GM19468 (cell line): Measurements from ENCODE around the gene BAHCC1.

Experiments
- ATAC-seq: cut with Tn5 transposase; IDR thresholded peaks from one replicate; pipeline ENCODE4 v1.9.1; 2021; ENCODE audit warnings: mild to moderate bottlenecking, moderate library complexity, moderate number of reproducible peaks; ENCODE audit not compliant: unreplicated experiment; ENCODE audit errors: extremely low read depth

The BAHCC1 gene

DNA sequence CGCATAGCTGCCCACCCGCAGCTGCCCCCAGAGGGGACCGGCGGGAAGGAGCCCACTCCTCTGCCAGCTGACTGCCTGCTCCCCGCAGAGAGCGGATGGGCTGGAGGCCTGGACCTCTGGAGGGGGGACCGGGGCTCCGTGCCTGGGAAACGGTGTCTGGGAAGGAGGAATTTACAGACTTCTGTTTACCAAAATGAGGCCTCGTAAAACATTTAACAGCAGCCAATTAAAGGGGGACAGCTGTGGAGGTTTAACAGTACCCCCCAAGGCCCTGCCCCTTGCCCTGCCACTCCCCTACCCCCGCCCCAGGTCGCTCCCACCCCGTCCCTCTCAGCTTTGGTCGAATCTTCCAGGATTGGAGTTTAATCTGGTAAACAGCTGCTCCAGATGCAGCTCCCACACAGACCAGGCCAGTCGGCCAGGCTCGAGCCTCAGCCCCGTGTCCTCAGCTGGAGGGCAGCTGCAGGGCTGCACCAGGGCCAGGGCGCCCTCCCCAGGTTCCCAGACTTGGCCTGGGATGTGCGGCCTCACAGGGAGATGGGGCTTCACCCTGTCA lies 41.1 kb downstream of the BAHCC1 start:
- ATAC-seq, result no peak

DNA sequence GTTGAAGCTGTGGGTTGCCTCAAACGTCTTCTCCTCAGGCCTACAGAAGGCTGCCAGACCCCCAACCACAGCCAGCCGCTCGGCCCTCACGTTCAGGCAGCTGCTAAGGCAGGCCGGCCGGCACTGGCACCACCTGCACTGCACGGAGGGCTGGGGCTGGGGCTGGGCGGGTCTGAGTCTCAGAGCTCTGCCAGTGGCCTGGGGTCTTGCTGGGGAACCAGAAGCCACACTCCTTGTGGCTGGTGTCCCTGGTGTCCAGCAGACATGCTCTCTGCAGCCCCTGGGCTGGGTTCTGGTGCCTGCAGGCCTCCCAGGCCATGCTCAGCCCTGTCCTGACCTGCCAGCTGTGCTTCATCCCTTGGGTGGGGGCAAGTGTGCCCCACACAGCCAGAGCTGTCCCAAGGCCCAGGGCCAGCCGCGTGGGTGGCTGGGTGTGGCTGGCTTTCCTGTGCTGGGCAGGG lies 42.0 kb downstream of the BAHCC1 start:
- no peak for ATAC-seq

DNA sequence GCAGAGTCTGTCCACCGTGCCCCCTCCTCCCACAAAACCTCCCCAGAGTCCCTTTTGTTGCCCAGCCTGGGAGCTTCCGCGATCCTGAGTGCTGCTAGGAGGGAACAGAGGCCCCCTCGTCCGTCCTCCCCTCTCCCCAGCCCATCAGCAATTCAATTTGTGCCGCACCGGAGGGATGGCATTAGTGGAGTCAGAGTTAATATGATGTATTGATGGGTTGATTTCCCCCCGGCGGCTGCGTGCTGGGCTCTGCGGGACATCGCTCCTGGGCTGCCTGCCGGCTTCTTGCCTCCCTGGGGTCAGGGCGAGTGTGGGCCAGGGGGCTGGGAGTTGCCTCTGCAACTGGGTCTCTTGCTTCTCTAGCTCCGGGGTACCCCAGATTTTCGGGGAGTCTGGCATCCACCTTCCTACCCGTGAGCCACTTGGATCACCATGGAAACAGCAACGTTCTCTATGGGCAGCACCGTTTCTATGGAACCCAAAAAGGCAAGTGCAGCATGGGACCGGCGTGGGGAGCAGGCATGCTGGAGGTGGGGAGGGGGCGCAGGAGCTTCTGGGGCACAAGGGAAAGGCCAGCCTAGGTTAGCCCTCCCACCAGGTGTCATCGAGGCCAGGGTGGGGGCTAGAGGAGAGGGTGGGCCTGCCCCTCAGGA lies 42.9 kb downstream of the BAHCC1 start:
- ATAC-seq, result no peak

DNA sequence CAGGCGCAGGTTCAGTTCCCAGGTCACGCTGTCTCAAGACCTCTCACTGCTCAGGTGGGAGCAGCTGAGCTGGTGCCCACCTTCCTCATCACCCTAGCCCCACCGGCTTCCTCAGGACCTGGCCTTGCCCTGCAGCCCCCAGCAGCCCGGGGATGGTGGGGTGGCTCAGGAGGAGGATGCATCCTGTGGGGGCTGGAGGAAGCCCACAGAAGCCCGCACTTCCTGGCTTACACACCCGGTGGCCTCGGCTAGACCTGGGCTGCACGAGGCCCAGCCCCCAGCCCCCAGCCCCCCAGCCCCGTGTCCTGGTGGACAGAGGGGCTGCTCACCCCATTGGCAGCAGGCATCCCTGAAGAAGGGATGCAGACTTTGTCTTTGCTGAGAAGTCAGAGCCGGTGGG lies 43.4 kb downstream of the BAHCC1 start:
- ATAC-seq, result no peak

DNA sequence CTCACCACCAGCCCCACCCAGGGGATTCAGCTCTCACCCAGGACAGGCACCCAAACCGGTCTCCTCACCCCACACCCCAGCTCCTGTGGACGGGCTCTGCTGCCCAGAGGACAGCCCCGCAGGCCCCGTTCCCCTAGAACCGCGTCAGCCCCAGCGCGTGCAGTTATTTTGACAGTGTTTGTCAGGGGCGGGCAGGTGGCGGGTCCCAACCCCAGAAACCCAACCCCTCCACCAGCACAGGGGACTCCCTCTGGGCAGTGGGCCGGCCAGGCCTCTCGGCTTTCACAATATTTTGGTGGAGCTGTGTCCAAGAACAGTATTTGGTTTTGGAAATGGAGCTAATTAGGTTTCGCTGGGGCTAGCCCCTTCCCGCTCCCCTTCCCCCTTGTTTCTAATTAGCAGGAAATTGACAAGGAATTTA lies 44.8 kb downstream of the BAHCC1 start:
- no peak for ATAC-seq

DNA sequence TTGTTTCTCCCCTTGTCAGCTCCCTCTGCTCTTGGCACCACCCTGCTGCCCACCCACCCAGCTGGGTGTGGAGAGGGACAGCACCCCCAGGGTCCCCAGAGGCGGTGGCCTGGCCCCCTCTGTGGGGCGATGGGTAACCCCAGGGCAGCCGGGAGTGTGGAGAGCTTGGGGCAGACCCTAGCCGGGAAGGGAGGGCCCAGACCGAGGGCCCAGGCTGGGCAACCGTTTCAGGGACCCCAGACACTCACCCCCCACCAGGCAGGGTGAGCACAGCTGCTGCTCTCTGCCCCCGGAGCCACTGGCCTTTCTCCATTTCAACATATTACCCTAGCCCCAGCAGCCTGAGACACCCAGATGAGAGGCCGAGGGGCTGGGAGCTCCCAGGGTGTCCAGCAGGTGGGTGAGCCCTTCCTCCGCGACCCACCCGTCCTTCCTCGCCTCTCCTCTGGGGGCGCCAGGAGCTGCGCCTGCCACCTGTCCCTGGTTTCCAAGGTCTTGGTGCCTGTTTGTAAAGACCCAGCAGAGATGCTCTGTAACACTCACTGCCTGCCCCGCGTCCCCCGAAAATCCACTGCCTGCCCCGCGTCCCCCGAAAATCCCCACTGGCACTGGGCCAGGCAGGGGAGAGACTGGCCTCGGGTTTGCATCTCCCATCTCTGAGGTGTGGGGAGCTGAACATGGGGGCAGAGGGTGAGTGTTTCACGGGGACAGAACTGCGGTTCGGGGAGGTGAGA lies 45.4 kb downstream of the BAHCC1 start:
- ATAC-seq, result no peak

DNA sequence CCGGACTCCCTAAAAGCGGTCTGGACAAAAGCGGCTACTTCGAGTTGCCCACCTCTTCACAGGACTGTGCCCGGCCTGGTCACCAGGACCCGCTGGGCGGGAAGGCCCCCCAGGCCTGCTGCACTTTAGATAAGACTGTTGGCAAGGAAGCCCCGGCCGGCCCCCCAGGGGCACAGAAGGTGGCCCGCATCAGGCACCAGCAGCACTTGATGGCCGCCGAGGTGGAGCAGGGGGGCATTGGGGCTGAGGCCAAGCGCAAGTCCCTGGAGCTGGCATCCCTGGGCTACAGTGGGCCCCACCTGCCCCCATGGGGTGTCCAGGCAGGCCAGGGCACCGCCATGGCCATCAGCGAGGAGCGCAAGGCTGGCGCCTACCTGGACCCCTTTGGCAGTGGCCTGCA lies 47.5 kb downstream of the BAHCC1 start:
- no peak for ATAC-seq

DNA sequence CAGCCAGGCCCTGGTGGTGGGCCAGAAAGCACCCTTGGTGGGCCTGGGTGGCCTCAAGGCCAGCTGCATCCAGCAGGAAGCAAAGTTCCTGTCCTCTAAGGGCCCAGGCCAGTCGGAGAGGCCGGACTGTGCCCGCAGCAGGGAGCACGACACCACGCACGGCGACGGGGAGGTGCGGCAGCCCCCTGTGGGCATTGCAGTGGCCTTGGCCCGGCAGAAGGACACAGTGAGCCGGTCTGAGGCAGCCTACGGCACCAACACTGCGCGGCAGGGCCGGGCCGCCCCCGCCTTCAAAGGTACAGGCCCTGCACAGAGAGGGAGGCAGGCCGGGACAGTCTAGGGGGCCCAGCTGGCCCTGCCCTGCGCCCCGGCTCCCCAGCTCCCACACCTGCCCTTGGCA lies 48.0 kb downstream of the BAHCC1 start:
- ATAC-seq, result no peak

DNA sequence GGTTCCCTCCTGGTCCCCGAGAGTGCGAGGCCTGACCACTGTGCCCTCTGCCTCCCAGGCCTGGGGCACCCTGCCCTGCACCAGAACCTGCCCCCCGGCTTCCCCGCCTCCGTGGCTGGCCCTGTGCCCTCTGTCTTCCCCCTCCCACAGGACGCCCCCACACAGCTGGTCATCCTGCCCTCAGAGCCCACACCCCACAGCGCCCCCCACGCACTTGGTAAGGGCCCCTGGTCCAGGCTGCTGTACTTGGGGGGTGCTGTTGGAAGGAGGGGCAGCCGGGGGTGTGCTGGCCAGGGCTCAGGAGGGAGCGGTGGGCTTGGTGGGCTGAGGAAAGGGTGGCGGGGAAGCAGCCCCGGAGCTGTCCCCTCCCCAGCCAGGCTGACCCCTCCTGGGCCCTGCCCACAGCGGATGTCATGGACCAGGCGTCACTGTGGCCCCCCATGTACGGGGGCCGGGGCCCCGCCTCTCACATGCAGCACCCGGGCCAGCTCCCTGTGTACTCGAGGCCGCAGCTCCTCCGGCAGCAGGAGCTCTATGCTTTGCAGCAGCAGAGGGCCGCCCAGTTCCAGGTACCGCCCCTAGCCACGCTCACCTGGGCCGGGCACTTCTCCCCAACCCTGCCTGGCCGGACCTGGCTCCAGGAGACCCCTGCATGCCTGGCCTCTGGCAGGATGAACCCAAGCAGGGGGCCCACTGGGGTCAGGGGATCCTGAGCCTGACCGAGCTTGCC lies 49.5 kb downstream of the BAHCC1 start:
- ATAC-seq, result no peak

DNA sequence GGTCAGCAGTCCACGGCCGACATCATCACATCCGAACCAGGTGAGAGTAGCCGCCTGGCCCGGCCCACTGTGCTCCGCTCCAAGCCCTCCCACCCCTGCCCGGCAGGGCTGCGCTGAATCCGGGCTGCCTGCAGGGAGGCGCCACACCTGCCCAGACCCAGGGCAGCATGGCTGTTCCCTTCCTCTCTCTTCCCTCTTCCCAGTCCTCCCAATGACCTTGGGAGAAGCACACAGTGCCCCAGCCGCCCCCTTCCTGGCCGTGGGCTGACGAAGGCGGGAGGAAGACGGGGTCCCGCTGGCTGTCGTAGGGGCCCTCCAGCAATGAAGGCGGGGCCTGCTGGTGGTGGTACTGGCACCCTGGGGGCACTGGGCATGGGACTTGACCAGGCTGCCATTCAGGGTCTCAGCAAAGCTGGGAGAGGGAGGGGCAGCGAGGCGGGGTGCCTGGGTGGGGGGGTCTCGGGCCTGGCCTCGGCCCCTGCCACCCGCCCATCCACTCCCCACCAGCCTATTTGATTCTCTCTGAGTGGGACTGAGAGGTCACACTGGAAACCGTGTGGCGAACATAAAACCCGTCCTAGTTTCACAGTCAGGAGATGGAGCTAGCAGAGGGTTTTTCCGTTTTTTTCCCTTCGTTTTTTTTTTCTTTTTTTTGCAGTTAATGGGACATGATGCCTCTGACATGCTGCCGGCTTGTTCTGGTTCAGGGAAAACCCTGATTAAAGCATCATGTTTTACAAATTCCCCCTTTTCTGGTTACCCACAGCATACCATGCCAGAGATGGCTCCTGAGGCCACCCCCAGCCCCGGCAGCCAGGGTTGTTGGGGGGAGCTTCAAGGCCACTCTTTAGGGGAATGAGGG lies 50.6 kb downstream of the BAHCC1 start:
- ATAC-seq, result no peak

DNA sequence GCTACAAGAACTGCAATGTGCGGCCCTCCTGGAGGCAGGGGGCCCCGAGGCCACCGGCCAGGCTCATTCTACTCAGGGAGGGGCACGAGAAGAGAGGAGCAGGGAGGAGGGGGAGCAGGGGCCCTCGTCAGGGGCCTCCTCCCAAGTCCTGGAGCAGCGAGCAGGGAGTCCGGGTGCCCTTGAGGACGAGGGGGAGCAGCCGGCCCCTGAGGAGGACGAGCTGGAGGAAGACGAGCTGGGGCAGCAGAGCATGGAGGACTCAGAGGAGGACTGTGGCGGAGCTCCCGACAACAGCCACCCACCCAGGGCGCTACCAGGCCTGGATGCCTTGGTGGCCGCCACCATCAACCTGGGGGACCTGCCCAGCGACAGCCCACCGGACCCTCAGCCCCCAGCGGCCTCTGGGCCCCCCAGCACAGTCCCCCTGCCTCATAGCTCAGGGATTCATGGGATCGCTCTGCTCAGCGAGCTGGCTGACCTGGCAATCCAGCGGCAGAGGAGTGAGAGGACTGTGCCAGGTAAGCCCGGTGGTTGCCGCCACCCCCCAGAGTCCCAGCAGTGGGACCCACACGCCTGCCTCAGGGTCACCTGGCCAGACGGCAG lies 52.2 kb downstream of the BAHCC1 start:
- no peak for ATAC-seq

DNA sequence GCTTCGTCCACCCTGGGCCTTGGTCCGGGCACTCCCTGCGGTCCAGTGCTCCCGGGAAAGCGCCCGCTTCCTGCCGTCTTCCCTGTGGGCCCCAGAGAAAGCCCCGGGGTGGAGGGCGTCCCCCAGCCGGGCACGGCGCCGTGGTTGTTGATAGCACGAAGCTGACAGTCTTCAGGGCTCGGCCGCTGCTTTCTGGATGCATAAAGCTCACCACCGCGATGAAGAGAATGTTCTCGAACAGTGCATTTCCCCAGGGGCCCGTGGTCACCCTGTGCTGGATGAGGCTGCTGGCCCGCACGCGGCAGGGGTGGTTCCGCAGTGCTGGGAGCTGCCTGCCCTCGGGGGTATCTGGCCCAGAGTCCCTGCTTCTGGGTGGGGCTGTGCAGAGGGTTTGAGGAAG lies 53.2 kb downstream of the BAHCC1 start:
- no peak for ATAC-seq

DNA sequence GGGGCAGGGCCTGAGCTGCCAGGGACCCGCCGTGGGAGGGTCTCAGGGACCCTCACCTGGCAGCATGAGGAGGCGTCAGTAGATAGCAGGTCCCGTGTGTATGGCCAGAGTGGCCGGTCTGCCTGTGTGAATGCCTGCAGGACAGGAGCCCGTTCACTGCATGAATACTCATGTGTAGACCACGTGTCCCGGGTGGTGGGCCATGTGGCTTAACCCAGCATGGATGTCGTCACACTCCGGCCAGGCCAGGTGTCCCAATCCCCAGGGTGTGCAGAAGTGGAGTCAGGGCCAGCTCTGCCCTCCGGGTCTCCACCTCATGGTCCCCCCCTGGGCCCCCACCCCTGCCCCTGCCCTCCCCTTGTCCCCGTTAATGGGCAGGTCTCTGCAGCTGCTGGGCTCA lies 53.7 kb downstream of the BAHCC1 start:
- ATAC-seq, result no peak

DNA sequence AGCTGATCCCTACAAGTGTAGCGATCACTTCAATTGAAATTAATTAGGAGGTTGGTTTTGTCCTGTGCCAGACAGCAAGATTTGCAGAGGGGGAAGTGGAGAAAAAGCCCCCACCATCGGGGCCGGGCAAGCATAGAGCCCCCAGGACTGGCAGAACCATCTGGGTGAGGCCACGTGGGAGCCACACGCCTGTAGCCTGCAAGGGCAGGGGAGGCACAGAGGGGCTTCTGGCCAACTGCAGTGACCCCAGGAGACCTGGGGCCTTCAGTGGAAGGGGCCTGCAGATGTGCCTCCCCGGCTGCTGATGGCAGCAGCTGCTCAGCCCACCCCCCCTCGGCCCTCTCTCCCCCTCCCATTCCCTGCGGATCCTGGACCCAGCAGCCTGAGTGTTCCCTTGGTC lies 54.1 kb downstream of the BAHCC1 start:
- ATAC-seq, result no peak

DNA sequence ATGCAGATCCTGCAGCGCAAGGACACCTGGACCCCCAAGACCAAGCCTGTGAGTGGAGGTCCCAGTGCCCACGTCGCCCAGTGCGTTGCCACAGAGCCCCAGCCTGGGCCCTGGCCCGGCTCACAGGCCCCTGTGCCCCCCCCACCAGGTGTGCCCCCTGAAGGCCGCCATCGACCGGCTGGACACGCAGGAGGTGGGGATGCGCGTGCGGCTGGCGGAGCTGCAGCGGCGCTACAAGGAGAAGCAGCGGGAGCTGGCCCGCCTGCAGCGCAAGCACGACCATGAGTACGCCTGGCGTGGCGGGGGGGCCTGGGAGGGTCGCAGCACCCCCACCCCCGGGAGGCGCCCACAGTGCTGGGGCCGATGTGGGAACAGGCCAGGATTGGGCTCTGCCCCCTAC lies 56.6 kb downstream of the BAHCC1 start:
- ATAC-seq, result no peak

DNA sequence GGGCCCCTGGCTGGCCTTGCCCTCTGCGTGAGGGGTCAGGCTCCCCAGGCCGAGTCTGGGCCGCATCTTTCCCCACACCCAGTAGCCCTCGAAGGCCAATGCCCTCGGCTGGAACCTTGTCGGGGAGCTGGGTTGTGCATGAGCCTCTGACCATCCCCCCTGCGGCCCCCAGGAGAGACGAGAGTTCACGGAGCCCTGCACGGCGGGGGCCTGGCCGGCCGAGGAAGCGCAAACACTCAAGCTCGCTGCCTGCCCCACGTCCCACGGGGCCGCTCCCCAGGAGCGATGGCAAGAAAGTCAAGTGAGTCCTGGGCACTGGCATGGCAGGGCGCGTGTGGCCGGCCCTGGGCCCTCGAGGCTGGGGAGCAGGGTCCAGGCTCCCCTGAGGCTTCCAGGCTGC lies 57.3 kb downstream of the BAHCC1 start:
- no peak for ATAC-seq

DNA sequence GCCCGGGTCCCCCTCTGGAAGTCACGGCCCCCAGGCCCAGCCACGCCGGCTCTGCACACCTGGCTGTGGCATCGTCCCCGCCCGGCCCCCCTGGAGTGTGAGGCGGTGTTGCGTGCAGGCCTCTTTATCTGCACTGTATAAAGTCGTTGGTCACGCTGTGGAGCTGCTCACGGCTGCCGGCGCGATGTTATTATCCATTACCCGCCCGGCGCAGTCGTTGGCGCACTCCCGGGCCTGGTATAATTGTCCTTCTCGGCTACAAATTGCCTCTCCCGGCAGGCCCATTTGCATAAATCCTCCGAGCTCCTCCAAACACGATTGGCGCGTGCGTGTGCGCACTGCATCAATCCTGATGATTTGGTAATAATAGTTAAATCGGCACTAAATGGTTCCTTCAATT lies 57.8 kb downstream of the BAHCC1 start:
- no peak for ATAC-seq

DNA sequence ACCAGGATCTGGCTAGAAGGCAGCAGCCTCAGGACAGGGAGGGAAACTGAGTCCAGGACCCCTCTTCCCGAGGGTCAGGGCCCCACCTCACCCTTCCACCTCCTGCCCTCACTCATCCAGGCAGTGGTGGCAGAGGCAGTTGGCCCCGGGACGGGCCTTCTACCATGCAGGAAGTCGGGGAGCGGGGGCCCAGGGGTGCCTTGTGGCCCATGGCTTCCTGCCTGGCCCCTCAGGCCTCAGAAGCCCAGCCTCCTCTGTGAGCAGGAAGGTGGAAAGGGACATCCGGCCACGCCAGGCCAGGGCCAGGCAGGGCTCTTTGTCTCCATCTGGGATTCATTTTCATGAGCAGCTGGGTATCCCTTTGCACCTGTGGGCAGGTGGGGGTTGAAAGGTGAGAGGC lies 58.5 kb downstream of the BAHCC1 start:
- no peak for ATAC-seq

DNA sequence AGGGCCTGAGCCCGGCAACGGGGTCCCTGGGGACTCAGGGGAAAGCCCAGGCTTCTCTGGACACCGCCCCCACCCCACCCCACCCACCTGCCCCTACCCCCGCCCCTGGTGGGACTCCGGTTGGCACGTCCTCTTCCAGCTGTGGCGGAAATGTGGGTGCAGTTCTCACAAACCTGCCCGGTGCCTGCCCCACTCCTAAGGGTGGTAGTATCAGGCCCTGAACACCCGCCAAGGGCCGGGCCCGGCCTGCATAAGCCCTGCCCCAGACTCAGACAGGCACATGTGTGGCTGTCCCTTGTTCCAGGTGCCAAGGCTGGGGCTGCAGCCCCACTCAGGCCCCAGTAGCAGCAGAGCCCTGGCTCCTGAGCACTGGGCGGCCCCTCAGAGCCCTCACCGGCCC lies 59.2 kb downstream of the BAHCC1 start:
- ATAC-seq, result no peak

DNA sequence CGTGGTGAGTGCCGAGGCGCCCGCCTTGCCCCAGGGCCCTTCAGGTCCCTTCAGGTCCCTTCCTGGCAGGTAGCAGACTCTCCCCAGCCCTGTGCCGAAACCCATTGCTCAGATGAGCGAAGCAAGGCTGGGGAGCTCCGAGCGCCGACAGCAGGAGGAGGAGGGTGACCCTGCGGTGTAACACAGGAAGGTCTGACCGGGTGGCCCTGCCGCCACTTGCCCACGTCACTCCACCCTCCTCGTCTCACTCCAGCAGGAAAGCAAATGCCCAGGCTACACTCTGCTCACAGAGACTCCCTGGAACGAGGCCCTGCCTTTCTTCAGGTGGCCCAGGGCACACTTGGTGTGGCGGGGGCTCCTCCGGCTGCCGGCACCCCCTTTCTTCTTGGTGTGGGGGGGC lies 60.1 kb downstream of the BAHCC1 start:
- no peak for ATAC-seq
